GM23338 (cell line): ENCODE results near the gene AP2A2. TPM values are rescaled to one million over a fixed set of nuclear protein-coding genes. Genes with fewer than 3 reads are reported as not detected.
A peak's percentile ranks its signal among the peaks of the same experiment; 100 is the strongest.

ENCODE experiments used
- ATAC-seq: fragments of 200-7000 bp; cut with Tn5 transposase; 3 replicates; pipeline ENCODE4 v1.9.1; 2020
- DNase-seq: peaks from one replicate; pipeline ENCODE4 v3.0.0-alpha.2; 2015; ENCODE audit warnings: low spot score
- H2AFZ ChIP-seq: fragments of 200-600 bp; sonication (generic); 2 replicates; pipeline ENCODE4 v1.8.0; 2016; ENCODE audit warnings: antibody characterized with exemption, mild to moderate bottlenecking, moderate library complexity
- H3F3A ChIP-seq: fragments of 200-600 bp; sonication (generic); replicated peaks from 2 replicates; pipeline ENCODE4 v1.8.0; 2017; ENCODE audit warnings: antibody characterized with exemption, mixed run types, low read depth
- H3K27ac ChIP-seq: fragments of 200-600 bp; sonication (generic); 2 replicates; pipeline ENCODE4 v1.6.1; 2016; ENCODE audit warnings: low read depth
- H3K27me3 ChIP-seq: fragments of 200-600 bp; sonication (generic); 2 replicates; pipeline ENCODE4 v1.8.0; 2016; ENCODE audit warnings: mild to moderate bottlenecking, mixed run types, moderate library complexity; ENCODE audit not compliant: insufficient read depth
- H3K36me3 ChIP-seq: fragments of 200-600 bp; sonication (generic); 2 replicates; pipeline ENCODE4 v1.8.0; 2016; ENCODE audit warnings: mild to moderate bottlenecking; ENCODE audit not compliant: insufficient read depth
- H3K4me1 ChIP-seq: fragments of 200-600 bp; sonication (generic); 2 replicates; pipeline ENCODE4 v1.8.0; 2016; ENCODE audit warnings: mild to moderate bottlenecking, moderate library complexity; ENCODE audit not compliant: insufficient read depth
- H3K4me2 ChIP-seq: fragments of 200-600 bp; sonication (generic); 2 replicates; pipeline ENCODE4 v1.7.1; 2017; ENCODE audit warnings: mixed run types
- H3K4me3 ChIP-seq: fragments of 200-600 bp; sonication (generic); 2 replicates; pipeline ENCODE4 v1.6.1; 2016; ENCODE audit warnings: mixed run types
- H3K79me2 ChIP-seq: fragments of 200-600 bp; sonication (generic); replicated peaks from 2 replicates; pipeline ENCODE4 v1.8.0; 2017; ENCODE audit warnings: mild to moderate bottlenecking; ENCODE audit not compliant: insufficient read depth
- H3K9me2 ChIP-seq: fragments of 200-600 bp; sonication (generic); 2 replicates; pipeline ENCODE4 v1.8.0; 2017; ENCODE audit not compliant: insufficient read depth
- H4K20me1 ChIP-seq: fragments of 200-600 bp; sonication (generic); replicated peaks from 2 replicates; pipeline ENCODE4 v1.8.0; 2017; ENCODE audit warnings: mild to moderate bottlenecking; ENCODE audit not compliant: insufficient read depth
- H3K27ac Mint-ChIP-seq: 2 replicates; pipeline ENCODE4 v1.8.0; 2020; ENCODE audit warnings: inconsistent platforms, mild to moderate bottlenecking, moderate library complexity, mixed read lengths
- H3K27me3 Mint-ChIP-seq: 3 replicates; pipeline ENCODE4 v1.8.0; 2022; ENCODE audit warnings: low read depth, mild to moderate bottlenecking, moderate library complexity, mixed read lengths, inconsistent platforms; ENCODE audit not compliant: insufficient read depth, poor library complexity
- H3K36me3 Mint-ChIP-seq: 3 replicates; pipeline ENCODE4 v1.8.0; 2021; ENCODE audit warnings: low read depth, mild to moderate bottlenecking, inconsistent platforms, moderate library complexity, mixed read lengths
- H3K4me1 Mint-ChIP-seq: 3 replicates; pipeline ENCODE4 v1.8.0; 2020; ENCODE audit warnings: mild to moderate bottlenecking, inconsistent platforms, mixed read lengths
- H3K4me3 Mint-ChIP-seq: 3 replicates; pipeline ENCODE4 v1.8.0; 2021; ENCODE audit warnings: moderate library complexity, mild to moderate bottlenecking, inconsistent platforms, mixed read lengths
- H3K9me3 Mint-ChIP-seq: 3 replicates; pipeline ENCODE4 v1.8.0; 2020; ENCODE audit warnings: moderate library complexity, mild to moderate bottlenecking, inconsistent platforms, mixed read lengths
- CREB1 ChIP-seq: fragments of 250-450 bp; sonication (Bioruptor Pico); IDR thresholded peaks from 2 replicates; pipeline ENCODE4 v1.5.0; 2020; ENCODE audit warnings: low read depth, mild to moderate bottlenecking, moderate library complexity
- EZH2 ChIP-seq: fragments of 200-600 bp; sonication (generic); IDR thresholded peaks from one replicate; pipeline ENCODE4 v1.8.0; 2017; ENCODE audit warnings: antibody characterized with exemption, mild to moderate bottlenecking, low read depth; ENCODE audit not compliant: unreplicated experiment
- POLR2AphosphoS5 ChIP-seq: IDR thresholded peaks from 2 replicates; pipeline ENCODE4 v1.6.1; 2016; ENCODE audit warnings: antibody characterized with exemption, low read depth
- ZNF114 ChIP-seq: fragments of 250-450 bp; sonication (Bioruptor Pico); IDR thresholded peaks from 2 replicates; pipeline ENCODE4 v1.5.0; 2020; ENCODE audit warnings: mild to moderate bottlenecking, moderate library complexity
- ZNF331 ChIP-seq: fragments of 250-450 bp; sonication (Bioruptor Pico); IDR thresholded peaks from 2 replicates; pipeline ENCODE4 v1.5.0; 2020; ENCODE audit warnings: low read depth, mild to moderate bottlenecking, moderate library complexity
- ZNF462 ChIP-seq: fragments of 250-450 bp; sonication (Bioruptor Pico); IDR thresholded peaks from 2 replicates; pipeline ENCODE4 v1.5.0; 2020; ENCODE audit warnings: mild to moderate bottlenecking, moderate library complexity
- polyA plus RNA-seq: library from polyadenylated mRNA; unstranded; fragments of >200 nt; fragmentation: Nextera tagmentation; extraction: Ambion mirVana; gene quantifications from 2 replicates; pipeline ENCODE4 v1.2.1, GENCODE V29; 2016
- total RNA-seq: library from RNA; depleted of rRNA; stranded (reverse); fragments of >200 nt; shearing (Covaris generic); gene quantifications from 2 replicates; pipeline ENCODE4 v1.2.3, GENCODE V29; 2014
- TF ChIP-seq, protein P1 (sequence below): IDR thresholded peaks from 2 replicates; pipeline ENCODE4 v1.6.1; 2016; ENCODE audit warnings: antibody characterized with exemption

The AP2A2 gene
- total and polyA plus RNA-seq, 2 experiments from 2014 or later: 23.7 to 47.5 TPM

DNA sequence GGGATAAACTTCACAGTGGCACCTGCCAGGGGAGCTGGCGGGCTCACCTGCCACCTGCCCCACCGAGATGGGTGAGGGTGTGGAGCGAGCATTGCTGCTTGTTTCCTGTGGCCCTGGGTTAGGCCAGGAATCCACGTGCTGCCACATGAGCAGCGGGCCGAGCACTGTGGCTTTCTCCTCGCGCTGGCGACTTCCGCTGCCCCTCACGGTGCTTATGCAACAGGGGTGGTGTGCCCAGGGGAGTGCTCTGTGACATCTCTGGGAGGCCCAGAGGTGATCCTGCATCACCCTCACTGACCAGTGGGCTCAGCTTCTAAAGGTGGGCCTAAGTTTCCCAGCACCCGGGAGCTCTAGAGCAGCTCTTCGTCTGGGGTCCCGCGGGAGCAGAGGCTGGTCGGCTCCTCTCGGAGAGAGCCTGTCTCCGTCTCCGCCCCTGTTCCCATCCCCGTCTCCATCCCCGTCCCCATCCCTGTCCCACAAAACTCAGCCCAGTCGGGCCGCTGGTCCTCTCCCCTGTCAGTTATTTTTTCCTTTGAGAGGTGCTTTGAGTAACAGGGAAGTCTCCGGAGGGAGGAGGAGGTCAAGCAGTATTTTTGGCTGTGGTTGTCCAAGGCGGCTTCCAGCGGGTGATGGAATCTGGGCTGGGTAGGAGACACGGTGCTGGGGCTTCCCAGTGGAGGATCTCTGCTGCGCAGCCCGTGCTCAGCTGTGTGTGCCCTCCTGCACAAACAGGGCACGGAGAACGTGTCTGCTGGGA, 42.5 kb downstream of the AP2A2 start:
- Mint-ChIP-seq H3K27me3 (peaks cover 17% of the 10 kb centered on the region), H3K36me3 (peaks cover 53% of the 10 kb centered on the region), H3K4me3 (no peak overlapping the region), H3K4me1 (peaks cover 4% of the 10 kb centered on the region; the same call in 1 of the 3 replicates), H3K27ac (peak overlapping the region; percentile 59), H3K9me3 (peaks cover 20% of the 10 kb centered on the region)
- peaks cover 4% of the 10 kb centered on the region; the same call in 1 of the 2 replicates for H3F3A ChIP-seq
- ATAC-seq: peak; percentile 57
- H3K27ac ChIP-seq: peak overlapping the region; percentile 39; the same call in 1 of the 2 replicates
- DNase-seq: no peak
- no peak for TF ChIP-seq ZNF462
- no peak for TF ChIP-seq ZNF114 (CRISPR knock-in tag)
- TF ChIP-seq CREB1 (CRISPR knock-in tag): no peak
- no peak for TF ChIP-seq EZH2
- no peak for TF ChIP-seq POLR2AphosphoS5
- no peak for TF ChIP-seq ZNF331 (CRISPR knock-in tag)
- TF ChIP-seq, protein P1, sequence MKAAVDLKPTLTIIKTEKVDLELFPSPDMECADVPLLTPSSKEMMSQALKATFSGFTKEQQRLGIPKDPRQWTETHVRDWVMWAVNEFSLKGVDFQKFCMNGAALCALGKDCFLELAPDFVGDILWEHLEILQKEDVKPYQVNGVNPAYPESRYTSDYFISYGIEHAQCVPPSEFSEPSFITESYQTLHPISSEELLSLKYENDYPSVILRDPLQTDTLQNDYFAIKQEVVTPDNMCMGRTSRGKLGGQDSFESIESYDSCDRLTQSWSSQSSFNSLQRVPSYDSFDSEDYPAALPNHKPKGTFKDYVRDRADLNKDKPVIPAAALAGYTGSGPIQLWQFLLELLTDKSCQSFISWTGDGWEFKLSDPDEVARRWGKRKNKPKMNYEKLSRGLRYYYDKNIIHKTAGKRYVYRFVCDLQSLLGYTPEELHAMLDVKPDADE: no peak
- H3K4me3 ChIP-seq: no peak overlapping the region
- no peaks in the 10 kb centered on the region; the same call in 1 of the 2 replicates for H4K20me1 ChIP-seq
- H3K36me3 ChIP-seq: peaks cover 7% of the 10 kb centered on the region; the same call in 1 of the 2 replicates
- peaks cover 20% of the 10 kb centered on the region; the same call in 1 of the 2 replicates for H3K79me2 ChIP-seq
- H3K4me1 ChIP-seq: no peaks in the 10 kb centered on the region
- H3K4me2 ChIP-seq: no peak overlapping the region
- H2AFZ ChIP-seq: no peak overlapping the region
- H3K27me3 ChIP-seq: no peaks in the 10 kb centered on the region
- no peaks in the 10 kb centered on the region for H3K9me2 ChIP-seq
